NCI-H1694 (cell line): ENCODE results near the gene ZNF423.

ENCODE experiments used
- DNase-seq: peaks from one replicate; lab custom pipeline; 2025; lab: John Stamatoyannopoulos, UW

The ZNF423 gene

DNA sequence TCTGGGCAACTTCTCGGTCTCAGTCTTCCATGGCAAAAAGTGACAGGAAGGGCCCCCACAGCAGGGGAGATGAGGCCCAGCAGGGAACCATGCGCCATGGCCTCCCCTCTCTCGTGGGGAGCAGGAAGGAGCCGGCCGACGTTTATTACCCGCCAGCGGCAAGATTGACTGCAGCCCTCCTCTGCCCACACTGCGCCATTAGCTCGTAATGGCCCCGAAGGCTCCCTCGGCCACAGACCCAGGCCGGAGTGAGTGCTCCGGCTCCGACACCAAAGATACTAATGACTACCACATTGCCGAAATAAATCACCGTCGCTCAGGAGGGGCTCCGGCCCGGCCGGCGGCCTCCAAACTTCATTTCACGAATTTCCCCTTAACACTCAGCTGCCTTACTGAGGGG lies 255.4 kb downstream of the ZNF423 start:
- no peak for DNase-seq

DNA sequence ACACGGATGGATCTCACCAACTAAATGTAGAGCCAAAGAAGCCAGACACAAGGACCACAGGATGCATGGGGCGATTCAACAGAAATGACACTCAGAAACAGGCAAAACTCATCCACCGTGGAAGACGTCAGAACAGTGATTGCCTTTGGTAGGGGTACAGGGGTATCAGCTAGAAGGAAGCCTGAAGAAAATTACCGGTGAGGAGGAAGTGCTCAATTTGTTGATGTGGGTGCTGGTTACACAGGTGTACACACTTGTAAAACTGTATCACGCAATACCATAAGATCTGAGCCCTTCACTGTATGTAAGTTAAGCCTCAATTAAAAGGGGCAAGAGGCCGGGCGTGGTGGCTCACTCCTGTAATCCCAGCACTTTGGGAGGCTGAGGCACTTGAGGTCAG lies 256.2 kb downstream of the ZNF423 start:
- no peak for DNase-seq

DNA sequence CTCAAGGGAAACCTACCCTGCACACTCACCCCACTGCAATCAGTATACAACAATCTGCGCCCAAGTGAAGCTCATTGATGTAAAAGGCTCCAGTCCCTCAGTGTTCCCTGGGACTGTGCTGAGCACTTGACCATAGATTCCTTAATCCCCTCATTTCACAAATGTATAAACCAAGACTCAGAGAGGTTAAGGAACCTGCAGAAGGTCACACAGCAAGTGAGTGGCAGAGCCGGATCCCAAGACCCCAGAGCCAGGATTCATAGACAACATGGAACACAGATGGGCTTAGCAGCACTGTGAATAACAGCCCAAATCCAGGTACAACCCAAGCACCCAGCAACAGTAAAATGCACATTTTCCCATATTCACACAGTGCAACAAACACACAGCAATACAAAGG lies 256.6 kb downstream of the ZNF423 start:
- DNase-seq: no peak

GRCh38 chr16:49598383-49599170 lies 257.3 kb downstream of the ZNF423 start:
- no peak for DNase-seq

DNA sequence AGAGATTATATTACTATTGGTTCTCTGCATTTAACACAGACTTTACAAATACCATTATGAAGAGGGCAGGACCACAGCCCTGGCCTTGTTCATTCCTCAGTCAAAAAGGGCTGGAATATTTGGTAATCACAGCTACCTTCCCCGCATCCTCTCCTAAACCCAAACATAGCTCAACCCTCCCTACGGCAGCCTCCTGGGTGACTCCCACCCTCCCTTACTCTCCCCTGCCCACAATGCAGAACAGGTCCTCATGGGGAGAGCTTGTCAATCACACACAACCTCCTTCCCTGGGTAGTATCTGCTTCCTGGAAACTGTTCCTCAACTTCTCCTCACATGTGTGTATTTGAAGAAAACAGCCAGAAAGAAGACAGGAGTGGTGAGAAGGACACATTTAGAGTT lies 258.1 kb downstream of the ZNF423 start:
- no peak for DNase-seq

DNA sequence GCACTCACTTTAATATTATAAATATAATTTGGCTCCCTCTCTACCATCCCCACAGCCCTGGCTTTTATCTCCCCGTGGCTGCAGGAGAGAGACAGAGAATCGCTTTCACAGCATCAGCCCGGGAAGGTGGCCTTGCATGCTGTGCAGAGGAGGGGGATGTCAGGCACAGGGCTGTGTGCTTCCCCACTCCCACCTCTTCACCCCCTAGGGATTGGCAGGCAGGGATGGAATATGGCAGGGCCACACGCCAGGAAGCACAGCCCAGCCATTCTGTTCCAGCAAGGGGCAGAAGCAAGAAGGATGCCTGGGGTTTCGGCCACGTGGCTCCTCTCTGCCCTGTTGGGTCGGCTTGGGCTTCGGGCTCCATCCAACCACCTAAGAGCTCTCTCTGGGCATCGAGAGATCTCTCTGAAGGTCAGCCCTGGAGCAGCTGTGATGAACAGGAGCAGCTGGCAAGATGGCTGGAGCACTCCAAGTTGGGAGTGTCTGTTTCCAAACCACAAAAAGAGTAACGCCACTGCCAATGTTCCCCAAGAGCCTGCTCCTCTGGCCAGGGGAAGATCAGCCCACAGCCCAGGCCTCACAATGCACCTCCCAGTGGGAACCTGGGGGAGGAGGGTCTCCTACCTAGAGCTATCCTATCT lies 259.1 kb downstream of the ZNF423 start:
- no peak for DNase-seq

DNA sequence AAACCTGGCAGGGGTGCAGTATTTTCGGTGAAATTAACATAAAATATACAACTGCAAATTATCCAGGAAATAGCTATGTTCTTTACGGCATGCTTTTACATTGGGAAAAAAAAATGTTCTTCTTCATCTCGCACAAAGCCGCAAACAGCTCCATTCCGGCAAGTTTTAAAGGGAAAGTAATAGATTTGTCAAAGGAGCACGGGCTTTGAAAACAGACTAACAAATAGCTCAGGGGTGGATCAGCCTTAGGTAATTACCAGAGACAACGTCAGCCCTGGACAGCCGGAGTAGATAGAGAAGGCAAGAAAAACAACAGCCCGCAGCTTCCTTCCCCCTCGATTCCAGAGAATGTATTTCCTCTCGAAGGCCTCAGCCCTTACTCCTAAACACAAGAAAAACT lies 259.8 kb downstream of the ZNF423 start:
- DNase-seq: no peak

DNA sequence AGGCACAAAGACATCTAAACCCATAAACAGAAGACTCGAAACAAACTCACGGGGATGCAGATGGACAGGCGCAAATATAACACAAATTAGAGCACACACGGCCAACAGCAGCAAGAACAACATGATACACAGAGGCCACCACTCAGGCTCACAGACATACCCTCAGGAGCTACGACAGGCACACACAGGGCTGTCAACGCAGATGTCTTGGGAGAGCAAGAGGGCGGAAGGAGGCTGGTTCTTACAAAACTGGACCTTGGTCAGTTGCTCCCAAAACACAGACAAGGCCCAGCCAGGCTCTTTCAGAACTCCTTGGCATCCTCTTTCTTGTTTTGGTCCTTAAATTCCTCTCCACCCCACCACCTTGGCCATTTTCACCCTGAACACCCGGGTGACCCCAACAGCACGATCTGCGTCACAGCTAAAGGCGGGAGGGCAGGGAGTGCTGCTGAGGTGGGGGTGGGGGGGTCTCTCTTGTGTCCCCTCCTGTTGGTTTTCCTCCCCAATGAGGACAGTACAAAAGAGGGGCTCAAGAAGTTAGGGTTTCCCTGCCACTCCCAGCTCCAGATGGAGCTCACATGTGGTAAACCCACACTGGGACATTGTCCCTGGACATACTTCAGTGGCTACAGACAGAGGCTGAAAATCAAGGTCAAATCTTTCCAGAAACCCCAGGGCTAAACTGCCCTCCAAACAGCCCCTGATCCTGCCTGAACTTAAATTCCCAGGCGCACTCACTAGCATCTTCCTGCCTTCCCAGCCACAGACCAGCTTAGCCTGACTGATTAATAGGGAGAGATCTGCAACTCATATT lies 261.0 kb downstream of the ZNF423 start:
- DNase-seq: no peak

DNA sequence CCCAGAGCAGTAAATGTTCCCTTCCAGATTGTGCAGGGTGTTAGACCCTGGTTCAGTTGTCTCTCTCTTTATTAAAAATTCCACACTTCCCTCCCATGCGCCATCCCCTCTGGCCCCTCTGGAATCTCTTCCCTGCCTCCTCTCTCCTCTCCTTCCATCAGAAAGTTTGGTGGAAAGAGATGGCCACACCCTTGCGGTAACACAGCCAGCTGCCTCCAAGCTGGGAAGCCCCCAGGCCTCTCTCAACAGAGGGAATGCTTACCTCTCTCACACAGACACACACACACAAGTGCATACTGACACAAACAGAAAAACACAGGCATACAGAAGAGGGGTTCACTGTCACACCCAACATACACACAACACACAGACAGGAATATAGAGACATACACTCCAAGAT lies 261.8 kb downstream of the ZNF423 start:
- no peak for DNase-seq

DNA sequence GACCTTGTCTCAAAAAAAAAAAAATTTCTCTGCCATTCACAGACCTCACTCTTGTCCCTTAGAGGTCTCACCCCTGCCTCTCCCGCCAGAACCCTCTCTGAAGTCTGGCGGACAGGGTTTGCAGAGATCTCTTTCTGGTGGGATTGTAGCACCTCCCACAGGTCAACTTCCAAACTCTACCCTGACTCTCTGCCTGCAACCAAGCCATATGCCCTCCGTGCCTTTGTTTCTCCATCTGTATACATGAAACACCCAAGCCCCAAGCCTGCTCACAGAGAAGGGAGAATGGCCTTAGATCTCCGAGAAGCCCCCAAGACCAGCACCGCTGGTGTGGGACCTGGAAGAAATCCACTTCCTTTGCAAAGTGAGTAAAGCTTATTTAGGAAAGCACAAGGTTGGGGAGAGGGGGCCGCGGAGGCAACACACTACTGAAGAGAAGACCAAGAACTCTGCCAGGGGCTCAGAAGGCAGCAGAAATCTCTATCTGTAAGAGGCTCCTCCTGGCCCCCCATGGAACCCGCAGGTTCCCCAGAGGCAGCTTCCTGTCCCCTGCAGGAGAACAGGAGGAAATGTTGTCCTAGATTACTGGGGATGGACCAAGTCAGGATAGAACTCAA lies 262.4 kb downstream of the ZNF423 start:
- DNase-seq: no peak

DNA sequence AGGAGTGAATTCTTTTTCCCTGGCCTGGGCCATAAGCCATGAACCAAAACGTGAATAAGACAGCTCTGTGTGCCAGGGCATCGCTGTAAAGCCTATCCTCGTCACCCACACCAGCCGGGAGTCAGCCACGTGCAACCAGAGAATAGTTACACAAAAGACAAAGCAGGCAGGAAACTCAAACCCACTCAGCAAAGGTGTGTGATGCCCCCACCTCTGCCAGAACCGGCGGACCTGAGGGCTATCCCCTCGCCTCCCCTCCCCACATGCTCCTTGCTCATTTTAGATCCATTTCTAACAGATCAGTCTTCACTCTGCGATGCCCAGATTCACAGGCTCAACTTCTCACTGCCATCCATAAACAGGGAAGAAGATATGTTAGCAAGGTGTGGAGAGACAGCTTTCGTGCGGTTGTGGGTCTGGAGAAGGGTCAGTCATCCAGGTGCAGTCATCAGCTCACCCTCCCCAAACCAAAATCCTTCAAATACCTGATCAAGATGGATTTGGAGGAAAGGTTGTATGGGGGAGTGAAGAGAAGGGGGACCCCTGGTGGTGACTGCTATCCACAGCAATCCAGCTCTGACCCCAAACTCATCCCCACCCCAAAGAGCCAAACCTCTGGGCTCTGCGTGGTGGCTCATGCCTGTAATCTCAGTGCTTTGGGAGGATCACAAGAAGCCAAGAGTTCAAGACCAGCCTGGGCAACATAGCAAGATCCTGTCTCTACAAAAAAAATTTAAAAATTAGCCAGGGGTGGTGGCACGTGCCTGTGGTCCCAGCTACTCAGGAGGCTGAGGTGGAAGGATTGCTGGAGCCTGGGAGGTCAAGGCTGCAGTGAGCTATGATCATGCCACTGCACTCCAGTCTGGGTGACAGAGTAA lies 263.1 kb downstream of the ZNF423 start:
- peak; percentile 56 for DNase-seq

- DNase-seq: no peak
These were observed 265.6 kb downstream of the ZNF423 start for GRCh38 chr16:49590166-49590871.

- DNase-seq: no peak
These were observed 266.3 kb downstream of the ZNF423 start for GRCh38 chr16:49589544-49590031.

GRCh38 chr16:49588729-49589384 lies 267.1 kb downstream of the ZNF423 start:
- no peak for DNase-seq

DNA sequence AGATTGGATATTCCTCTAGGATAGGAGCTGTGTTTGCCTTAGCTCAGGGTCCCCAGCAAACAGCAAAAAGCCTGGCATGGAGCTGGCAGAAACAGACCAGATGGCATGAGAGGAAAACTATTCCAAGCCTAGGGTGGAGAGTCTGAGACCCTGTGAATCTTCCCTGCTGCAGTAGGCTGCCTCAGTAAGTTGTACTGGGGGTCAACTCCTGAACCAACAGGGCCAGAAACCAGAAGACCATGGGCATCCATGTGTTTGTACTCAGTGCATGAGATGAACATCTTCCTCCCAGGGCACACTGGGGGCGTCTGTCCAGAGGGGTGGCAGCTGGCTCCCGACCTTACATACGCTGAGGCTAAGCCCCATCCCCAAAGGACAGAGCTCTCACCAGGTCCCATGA lies 267.9 kb downstream of the ZNF423 start:
- peak; percentile 30 for DNase-seq

DNA sequence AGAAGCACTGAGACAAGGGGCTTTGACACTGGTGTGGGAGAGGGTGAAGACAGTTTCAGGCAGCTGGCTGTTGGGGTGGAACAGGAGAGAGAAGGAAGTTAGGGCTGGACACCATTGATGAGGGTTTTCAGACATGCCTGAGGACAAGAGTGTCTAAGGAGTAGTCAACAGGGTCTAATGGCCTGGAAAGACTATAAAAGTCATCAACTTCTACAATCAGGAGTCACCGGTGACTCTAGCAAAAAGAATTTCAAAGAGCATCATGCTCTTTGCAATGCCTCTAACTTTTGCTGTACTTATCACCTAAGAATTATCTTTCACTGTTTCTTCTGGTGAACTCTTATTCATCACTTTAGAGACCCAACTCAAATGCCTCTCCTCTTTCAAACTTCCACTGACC lies 268.4 kb downstream of the ZNF423 start:
- no peak for DNase-seq

DNA sequence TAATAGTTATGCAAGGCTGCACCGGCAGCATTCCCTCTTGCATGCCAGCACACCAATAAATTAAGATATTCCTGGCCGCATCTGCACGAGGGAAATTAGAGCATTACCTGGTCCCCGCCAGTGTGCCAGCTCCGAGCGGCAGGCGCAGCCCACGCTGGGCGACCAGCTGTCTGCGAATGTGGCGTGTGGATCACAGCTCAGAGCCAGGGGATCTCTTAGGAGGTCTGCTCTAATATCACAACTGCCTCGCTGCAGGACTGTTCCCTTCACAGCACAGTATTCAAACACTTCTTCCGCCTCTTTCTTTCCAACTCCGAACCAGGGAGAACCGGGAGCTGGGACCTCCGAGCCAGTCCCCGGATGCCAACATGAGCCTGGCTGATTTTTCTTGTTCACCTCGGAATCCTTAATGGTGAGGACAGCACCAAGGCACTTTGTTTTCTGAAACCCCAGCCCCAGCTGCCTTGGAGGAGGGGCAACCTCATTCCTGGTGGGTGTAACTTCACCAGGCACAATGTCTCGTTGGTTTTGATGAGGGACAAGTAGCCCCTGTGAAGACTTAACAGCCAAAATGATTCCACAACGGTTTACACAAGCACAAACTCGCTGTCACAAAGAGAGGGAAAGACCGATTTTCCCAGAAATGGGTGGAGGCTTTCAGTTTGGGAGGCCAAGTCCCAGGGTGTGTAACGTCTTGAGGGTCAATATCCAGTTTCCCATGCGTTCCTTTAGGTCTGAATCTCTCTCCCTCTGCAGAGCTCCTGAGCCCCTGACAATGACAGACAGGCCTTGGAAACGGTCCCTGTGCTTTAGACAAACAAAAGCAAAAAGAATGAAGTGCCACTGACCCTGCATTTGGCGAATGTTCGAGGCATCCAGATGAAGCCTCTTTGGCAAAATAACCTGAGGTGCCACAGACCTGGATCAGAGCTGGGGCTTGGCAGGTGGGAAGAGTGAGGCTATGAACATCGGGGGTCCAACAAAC lies 269.2 kb downstream of the ZNF423 start:
- peak; percentile 50 for DNase-seq

GRCh38 chr16:49585143-49585832 lies 270.6 kb downstream of the ZNF423 start:
- no peak for DNase-seq
